Ovary (tissue), 9 donors: ENCODE data around the gene BPIFA2. TPM values are rescaled to one million over a fixed set of nuclear protein-coding genes. Genes with fewer than 3 reads are reported as not detected.

Source experiments
- DNase-seq, 5 donors: peaks; one replicate each; pipeline ENCODE4 v3.0.0-alpha.2; 2019 to 2020
- H3K27ac ChIP-seq, 2 donors: fragments of 200-600 bp; one replicate each; pipeline versions ENCODE4 v1.5.1 to v1.8.0; 2019 to 2022
- H3K27me3 ChIP-seq: fragments of 200-600 bp; one replicate; pipeline ENCODE4 v1.8.0; 2022
- H3K36me3 ChIP-seq: fragments of 200-600 bp; sonication (generic); one replicate; pipeline ENCODE4 v1.5.1; 2019
- H3K4me1 ChIP-seq: one replicate; pipeline ENCODE4 v1.8.1; 2013; ENCODE audit warnings: mild to moderate bottlenecking, moderate library complexity; ENCODE audit not compliant: insufficient read depth
- H3K4me3 ChIP-seq: fragments of 200-600 bp; sonication (generic); one replicate; pipeline ENCODE4 v1.5.1; 2017
- H3K9me3 ChIP-seq, 2 donors: fragments of 200-600 bp in 1 of 2; sonication (generic) in 1 of 2; one replicate each; pipeline versions ENCODE4 v1.5.1 to v1.8.1; 2013 to 2019; ENCODE audit warnings: mild to moderate bottlenecking in 1 of 2, moderate library complexity in 1 of 2
- CTCF ChIP-seq, 3 donors: fragments of 450-650 bp in 2 of 3; fragments of 200-600 bp in 1 of 3; IDR thresholded peaks; one replicate each; pipeline versions ENCODE4 v1.5.1 to v1.8.0; 2016 to 2022; ENCODE audit warnings: antibody characterized with exemption in 3 of 3, mild to moderate bottlenecking in 1 of 3
- EP300 ChIP-seq: sonication (generic); formaldehyde crosslinking; IDR thresholded peaks from one replicate; pipeline ENCODE4 v1.6.1; 2017; ENCODE audit warnings: antibody characterized with exemption
- POLR2A ChIP-seq: fragments of 450-650 bp; IDR thresholded peaks from one replicate; pipeline ENCODE4 v1.6.1; 2017; ENCODE audit warnings: antibody characterized with exemption, mild to moderate bottlenecking, moderate library complexity
- WGBS, 3 donors: extraction: QIAGEN DNeasy Blood & Tissue Kit in 1 of 3; methylation state at CpG; one replicate each; pipeline versions ENCODE4 v1.1.5 to v1.1.7; 2013 to 2017; 5-methylcytosine and 5-hydroxymethylcytosine counted together
- intact Hi-C, 4 donors: fragments of 100-400 bp; cut with DNase I; formaldehyde crosslinking; loops; one replicate each; pipeline versions ENCODE4 v1.11.0 to v1.15.1; 2022 to 2023
- polyA plus RNA-seq, 2 donors: library from polyadenylated mRNA; stranded (reverse); fragments of 200-250 nt in 1 of 2; fragments of 350-450 nt in 1 of 2; fragmentation: Illumina TruSeq in 1 of 2; extraction: RNeasy Lipid Tissue Mini Kit (QIAGEN cat#74804) in 1 of 2; gene quantifications; one replicate each; pipeline ENCODE4 v1.2.3, GENCODE V29; 2013 to 2014
- total RNA-seq, 7 donors: library from RNA; depleted of rRNA in 2 of 7; stranded (reverse); fragments of >200 nt in 2 of 7; fragmentation: NEBNext Ultra II Directional in 3 of 7; extraction: Animal tissue kit (Norgen Biotek cat#: 25700) in 3 of 7; gene quantifications; one replicate each; pipeline versions ENCODE4 v1.1.0 to v1.2.4, GENCODE V29; 2016 to 2023
- donor health status: DM: no; HTN: no; CAD: no; lungs with moderate emphysema.
- donor health status: DM: no; HTN: no; CAD: no.
- donor health status: Bipolar disorder and iron deficiency.
- donor health status: DM: yes; HTN: yes; CAD: no.
- donor health status: DM: no; HTN: no; CAD: no.
- donor health status: DM: yes; HTN: yes; CAD: no.

BPIFA2 gene
- total and polyA plus RNA-seq, 9 donors = not detected

DNA sequence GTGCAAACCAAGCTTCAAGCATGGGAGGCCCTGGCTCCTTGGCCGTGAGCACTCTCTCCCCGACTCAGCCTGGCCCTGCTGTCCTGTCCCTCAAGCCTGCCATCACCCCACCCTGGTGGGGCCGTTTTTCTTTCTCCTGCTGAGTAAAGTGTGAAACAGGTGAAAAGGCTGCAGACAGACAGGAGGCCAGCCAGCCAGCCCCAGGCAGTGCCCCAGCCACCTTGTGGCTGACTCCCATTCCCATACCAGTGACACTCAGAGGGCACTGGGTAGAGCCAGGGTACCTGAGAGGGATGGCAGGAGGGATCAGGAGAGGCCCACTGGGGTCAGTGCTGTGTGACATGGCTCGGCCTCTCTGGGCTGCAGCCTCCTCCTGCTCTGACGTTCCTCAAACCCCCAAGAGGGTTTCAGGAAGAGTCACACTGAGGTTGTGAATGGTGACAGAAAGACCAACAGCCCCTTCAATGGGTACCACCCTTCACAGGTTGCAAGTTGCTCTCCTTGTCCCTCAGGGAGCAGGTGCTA, 35.9 kb upstream of the BPIFA2 start:
- 65 to 74% (median 68%) methylated on average over 5 of the region's 5 CpGs for WGBS, 3 donors
- intact Hi-C loops = no loop called here
- no peak overlapping the region for H3K27ac ChIP-seq
- H3K4me3 ChIP-seq = no peak overlapping the region
- no peaks in the 10 kb centered on the region for H3K27me3 ChIP-seq
- DNase-seq = no peak
- no peaks in the 10 kb centered on the region for H3K9me3 ChIP-seq
- H3K36me3 ChIP-seq = no peaks in the 10 kb centered on the region
- TF ChIP-seq POLR2A (no peak), EP300 (no peak), CTCF (IDR thresholded peaks at IDR 0.05) (no peak)
- H3K4me1 ChIP-seq = peaks cover 1% of the 10 kb centered on the region

- intact Hi-C loops = no loop called here
- Histone ChIP-seq H3K4me3 (no peak overlapping the region), H3K36me3 (no peaks in the 10 kb centered on the region), H3K4me1 (no peaks in the 10 kb centered on the region), H3K27me3 (no peaks in the 10 kb centered on the region), H3K27ac (no peak overlapping the region), H3K9me3 (no peaks in the 10 kb centered on the region)
- 23 to 30% (median 25%) methylated on average over 14 of the region's 14 CpGs for WGBS, 3 donors
- no peak for DNase-seq
- no peak for TF ChIP-seq POLR2A
- no peak for TF ChIP-seq CTCF (IDR thresholded peaks at IDR 0.05)
- TF ChIP-seq EP300 = no peak
Observed at GRCh38 chr20:33132513-33133372, 35.2 kb upstream of the BPIFA2 start.

DNA sequence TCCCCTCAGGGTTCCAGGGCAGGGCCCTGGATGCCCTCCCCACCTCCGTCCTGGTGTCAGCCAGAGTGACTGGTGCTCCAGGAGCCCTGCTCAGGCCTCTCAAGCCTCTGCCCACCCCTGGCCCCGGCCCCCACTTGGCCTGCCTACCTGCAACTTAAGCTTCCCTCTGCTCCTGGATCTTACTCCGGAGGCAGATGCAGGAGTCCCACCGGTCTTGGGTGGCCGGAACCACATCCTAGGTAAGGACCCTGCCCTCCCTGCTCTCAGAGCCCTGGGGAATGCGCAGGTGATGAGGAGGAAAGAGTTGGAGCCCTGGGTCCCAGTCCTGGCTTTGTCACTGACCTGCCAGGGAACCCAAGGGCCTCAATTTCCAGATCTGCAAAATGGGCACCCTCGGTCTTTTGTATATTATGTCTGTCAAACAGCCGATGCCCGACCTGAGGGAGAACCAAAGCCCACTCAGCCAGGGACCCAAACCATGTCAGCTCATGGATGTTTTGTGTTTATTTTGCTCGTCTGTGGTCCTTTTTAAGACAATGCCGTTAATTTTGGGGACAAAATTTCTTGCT, 34.5 kb upstream of the BPIFA2 start:
- Histone ChIP-seq H3K9me3 (no peaks in the 10 kb centered on the region), H3K36me3 (no peaks in the 10 kb centered on the region), H3K4me1 (no peaks in the 10 kb centered on the region), H3K4me3 (no peak overlapping the region), H3K27me3 (no peaks in the 10 kb centered on the region), H3K27ac (no peak overlapping the region)
- WGBS, 3 donors = 77 to 83% (median 83%) methylated on average over 11 of the region's 11 CpGs
- intact Hi-C loops = no loop called here
- DNase-seq = no peak
- TF ChIP-seq CTCF (IDR thresholded peaks at IDR 0.05) (no peak), EP300 (no peak), POLR2A (no peak)

DNA sequence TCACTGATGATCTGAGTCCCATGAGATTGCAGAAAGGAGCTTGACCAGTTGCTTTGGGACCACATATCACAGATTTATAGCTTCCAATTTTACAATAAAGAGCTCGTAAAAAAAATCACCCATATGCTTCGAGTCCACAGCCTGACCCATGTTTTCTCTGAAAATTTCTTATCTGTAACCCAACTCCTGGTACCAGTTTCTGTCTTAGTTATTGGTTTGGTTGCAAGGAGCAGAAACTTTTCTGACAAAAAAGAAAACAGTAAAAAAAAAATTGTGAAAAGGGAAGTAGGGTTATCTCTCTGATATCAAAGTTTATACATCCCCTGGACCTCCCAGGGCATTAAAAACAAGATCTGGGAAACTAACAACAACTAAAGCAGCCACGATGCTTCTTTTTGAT, 30.8 kb upstream of the BPIFA2 start:
- Histone ChIP-seq H3K36me3 (no peaks in the 10 kb centered on the region), H3K9me3 (peaks cover 0 to 4% of the 10 kb centered on the region in 2 donors), H3K4me3 (no peak overlapping the region), H3K4me1 (no peaks in the 10 kb centered on the region), H3K27ac (no peak overlapping the region), H3K27me3 (no peaks in the 10 kb centered on the region)
- intact Hi-C loops = no loop called here
- TF ChIP-seq EP300 (no peak), POLR2A (no peak), CTCF (IDR thresholded peaks at IDR 0.05) (no peak)
- 71 to 83% (median 72%) methylated on average over 3 of the region's 3 CpGs for WGBS, 3 donors
- DNase-seq = no peak
